SU-DHL-6 (cell line): ENCODE results near the gene PTPRN2.
"Not testable (repeated sequence)": the region's sequence is repeated elsewhere in the genome, so short reads cannot be mapped to it uniquely, and the experiment has no call there.

Experiments
- H2AFZ ChIP-seq: fragments of 200-600 bp; sonication (generic); 2 replicates; pipeline ENCODE4 v1.6.1; 2014; ENCODE audit warnings: low read depth, mild to moderate bottlenecking, moderate library complexity, mixed read lengths, antibody characterized with exemption, low read length; ENCODE audit not compliant: severe bottlenecking
- H3F3A ChIP-seq: fragments of 200-600 bp; shearing (Covaris generic); 2 replicates; pipeline ENCODE4 v1.6.0; 2016; ENCODE audit warnings: antibody characterized with exemption, mild to moderate bottlenecking; ENCODE audit not compliant: insufficient read depth
- H3K27ac ChIP-seq: fragments of 200-600 bp; sonication (generic); 2 replicates; pipeline ENCODE4 v1.5.1; 2016; ENCODE audit warnings: low read depth, mild to moderate bottlenecking, low read length, moderate library complexity, mixed read lengths
- H3K27me3 ChIP-seq: fragments of 200-600 bp; sonication (generic), shearing (Covaris generic); 2 replicates; pipeline ENCODE4 v1.6.0; 2014; ENCODE audit warnings: mild to moderate bottlenecking, low read length
- H3K36me3 ChIP-seq: fragments of 200-600 bp; sonication (generic); 2 replicates; pipeline ENCODE4 v1.6.1; 2014; ENCODE audit warnings: mild to moderate bottlenecking, low read length, mixed read lengths
- H3K4me2 ChIP-seq: fragments of 300-600, 200-600 bp; shearing (Covaris generic), sonication (generic); 2 replicates; pipeline ENCODE4 v1.6.0; 2014; ENCODE audit warnings: low read length, low read depth, mild to moderate bottlenecking; ENCODE audit not compliant: poor library complexity, severe bottlenecking
- H3K4me3 ChIP-seq: fragments of 200-600 bp; sonication (generic); 2 replicates; pipeline ENCODE4 v1.5.1; 2014; ENCODE audit warnings: antibody characterized with exemption, low read length, mild to moderate bottlenecking, mixed read lengths; ENCODE audit not compliant: insufficient read depth, poor library complexity, severe bottlenecking
- H3K79me2 ChIP-seq: fragments of 200-600 bp; sonication (generic); 2 replicates; pipeline ENCODE4 v1.6.1; 2014; ENCODE audit warnings: mild to moderate bottlenecking, low read length, moderate library complexity; ENCODE audit not compliant: insufficient read depth
- H3K9ac ChIP-seq: fragments of 200-600 bp; sonication (generic); 2 replicates; pipeline ENCODE4 v1.7.0; 2014; ENCODE audit warnings: mild to moderate bottlenecking, low read length
- H3K9me2 ChIP-seq: fragments of 200-600 bp; sonication (generic); replicated peaks from 2 replicates; pipeline ENCODE4 v1.6.1; 2014; ENCODE audit warnings: low read length; ENCODE audit not compliant: insufficient read depth
- H3K9me3 ChIP-seq: fragments of 200-600 bp; sonication (generic); 2 replicates; pipeline ENCODE4 v1.6.1; 2014; ENCODE audit warnings: low read length, mixed read lengths; ENCODE audit not compliant: insufficient read depth
- H4K20me1 ChIP-seq: fragments of 200-600 bp; sonication (generic); 2 replicates; pipeline ENCODE4 v1.6.1; 2014; ENCODE audit warnings: low read depth, mild to moderate bottlenecking, antibody characterized with exemption, low read length, moderate library complexity, mixed read lengths
- CTCF ChIP-seq: fragments of 200-600 bp; sonication (generic); IDR thresholded peaks from one replicate; pipeline ENCODE4 v1.5.1; 2017; ENCODE audit warnings: antibody characterized with exemption, mild to moderate bottlenecking, low read length, moderate library complexity; ENCODE audit not compliant: insufficient read depth, poor library complexity, severe bottlenecking
- EZH2phosphoT487 ChIP-seq: fragments of 200-600 bp; sonication (generic), shearing (Covaris generic); conservative IDR thresholded peaks from 2 replicates; pipeline ENCODE4 v1.6.1; 2018; ENCODE audit warnings: mild to moderate bottlenecking, antibody characterized with exemption, low read length, moderate library complexity, mixed read lengths

Gene PTPRN2

GRCh38 chr7:157493776-157494175, 1093.8 kb downstream of the PTPRN2 start:
- no peak overlapping the region for H3K4me3 ChIP-seq
- H3K36me3 ChIP-seq, result no peaks in the 10 kb centered on the region
- peaks cover 10% of the 10 kb centered on the region; the same call in 1 of the 2 replicates for H3K9me3 ChIP-seq
- H2AFZ ChIP-seq, result no peak overlapping the region
- no peaks in the 10 kb centered on the region for H3K27me3 ChIP-seq
- no peak overlapping the region for H3K9ac ChIP-seq
- H3K9me2 ChIP-seq, result no peaks in the 10 kb centered on the region
- no peak overlapping the region for H3K4me2 ChIP-seq
- TF ChIP-seq CTCF (no peak), EZH2phosphoT487 (no peak)
- no peak overlapping the region for H3K27ac ChIP-seq
- no peaks in the 10 kb centered on the region for H4K20me1 ChIP-seq
- H3F3A ChIP-seq, result no peaks in the 10 kb centered on the region
- H3K79me2 ChIP-seq, result no peaks in the 10 kb centered on the region

GRCh38 chr7:157493017-157493416, 1094.6 kb downstream of the PTPRN2 start:
- no peaks in the 10 kb centered on the region for H3K27me3 ChIP-seq
- TF ChIP-seq EZH2phosphoT487, result no peak
- no peak for TF ChIP-seq CTCF

GRCh38 chr7:157490465-157490912, 1097.1 kb downstream of the PTPRN2 start:
- Histone ChIP-seq H4K20me1 (no peaks in the 10 kb centered on the region), H3K9me3 (peaks cover 10% of the 10 kb centered on the region; the same call in 1 of the 2 replicates), H3K9me2 (no peaks in the 10 kb centered on the region), H3K4me2 (no peak overlapping the region), H3F3A (no peaks in the 10 kb centered on the region), H3K9ac (no peak overlapping the region), H2AFZ (no peak overlapping the region), H3K36me3 (no peaks in the 10 kb centered on the region), H3K4me3 (no peak overlapping the region), H3K79me2 (no peaks in the 10 kb centered on the region), H3K27ac (no peak overlapping the region), H3K27me3 (no peaks in the 10 kb centered on the region)
- no peak for TF ChIP-seq CTCF
- TF ChIP-seq EZH2phosphoT487, result no peak

More at GRCh38 chr7:157493017-157493416, 1094.6 kb downstream of the PTPRN2 start:
- Histone ChIP-seq H3K27ac (no peak overlapping the region), H3K9me2 (no peaks in the 10 kb centered on the region), H4K20me1 (no peaks in the 10 kb centered on the region), H3K36me3 (no peaks in the 10 kb centered on the region), H3K4me3 (no peak overlapping the region), H3F3A (no peaks in the 10 kb centered on the region), H3K9ac (no peak overlapping the region), H3K4me2 (no peak overlapping the region), H2AFZ (no peak overlapping the region), H3K9me3 (peaks cover 10% of the 10 kb centered on the region; the same call in 1 of the 2 replicates), H3K79me2 (no peaks in the 10 kb centered on the region)

- not testable (repeated sequence) for H3K4me3 ChIP-seq, H3K27me3 ChIP-seq, H3F3A ChIP-seq, H3K9me2 ChIP-seq, H4K20me1 ChIP-seq, H3K9ac ChIP-seq, H3K4me2 ChIP-seq, H3K27ac ChIP-seq, H3K9me3 ChIP-seq, H2AFZ ChIP-seq, H3K36me3 ChIP-seq, H3K79me2 ChIP-seq
Observed at GRCh38 chr7:157489870-157490269, 1097.8 kb downstream of the PTPRN2 start.
